Stimulated activated CD4-positive, alpha-beta T cell treated with anti-CD3 and anti-CD28 coated beads, TNF-alpha, amount 100 ng/mL, for 1 hour (primary cell): Measurements from ENCODE around the gene NSMCE1.

Source experiments
- DNase-seq, 3 donors: peaks; one replicate each; pipeline ENCODE4 v3.0.0-alpha.2; 2020; ENCODE audit warnings: low read depth in 3 of 3, low spot score in 1 of 3

The NSMCE1 gene

GRCh38 chr16:27198451-27199234, 69.9 kb downstream of the NSMCE1 start:
- no peak for DNase-seq

GRCh38 chr16:27197004-27197403, 71.6 kb downstream of the NSMCE1 start:
- no peak for DNase-seq

DNA sequence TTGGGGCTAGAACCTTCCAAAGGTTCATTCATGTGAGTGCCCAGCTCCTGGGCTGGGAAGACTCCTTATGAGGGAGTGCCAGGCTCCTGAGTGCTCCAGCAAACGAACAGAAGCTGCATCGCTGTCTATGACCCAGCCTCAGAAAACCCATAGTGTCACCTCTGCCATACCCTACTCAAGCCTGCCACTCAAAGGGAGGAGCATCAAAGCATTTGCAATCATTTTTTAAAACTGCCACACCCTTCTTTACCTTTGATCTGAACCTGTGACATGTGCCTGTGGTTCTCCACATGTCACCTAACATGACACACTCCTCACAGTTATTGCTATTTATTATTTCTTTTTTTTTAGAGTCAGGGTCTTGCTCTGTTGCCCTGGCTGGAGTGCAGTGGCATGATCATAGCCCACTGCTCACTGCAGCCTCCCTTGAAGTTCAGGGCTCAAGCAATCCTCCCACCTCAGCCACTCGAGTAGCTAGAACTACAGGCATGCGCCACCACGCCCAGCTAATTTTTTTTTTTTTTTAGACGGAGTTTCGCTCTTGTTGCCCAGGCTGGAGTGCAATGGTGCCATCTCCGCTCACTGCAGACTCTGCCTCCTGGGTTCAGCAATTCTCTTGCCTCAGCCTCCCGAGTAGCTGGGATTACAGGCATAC, 72.5 kb downstream of the NSMCE1 start:
- DNase-seq = peak in 2 of 3 donors; percentile 21 to 24

DNA sequence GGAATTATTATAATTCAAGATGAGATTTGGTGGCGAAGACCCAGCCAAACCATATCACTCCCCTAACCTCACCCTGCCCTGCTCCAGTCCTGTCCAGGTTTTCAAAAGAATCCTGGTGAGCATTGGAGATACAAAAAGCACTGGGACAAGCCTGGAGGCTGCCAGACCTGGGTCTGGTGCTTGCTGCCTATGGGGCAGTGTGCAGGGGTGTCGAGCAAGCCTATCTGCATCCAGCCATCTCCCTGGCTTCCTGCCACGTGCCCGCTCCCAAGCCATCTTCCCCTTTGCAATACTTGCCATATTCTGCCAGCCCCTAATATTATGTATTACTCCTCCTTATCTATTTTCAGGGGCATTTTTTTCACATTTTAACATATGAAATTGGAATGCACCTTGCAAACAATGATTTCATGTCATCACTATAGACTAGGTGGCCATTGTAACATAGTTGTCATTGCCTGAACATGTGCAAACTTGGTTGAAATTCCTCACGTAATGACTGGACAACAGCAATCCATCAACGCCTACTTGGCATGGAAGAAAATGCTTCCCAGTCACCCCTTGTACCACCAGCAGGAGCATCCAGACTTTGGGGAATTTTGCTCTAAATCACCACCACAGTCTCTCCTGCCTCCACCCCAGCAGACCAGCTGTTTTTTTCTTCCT, 73.4 kb downstream of the NSMCE1 start:
- no peak for DNase-seq

DNA sequence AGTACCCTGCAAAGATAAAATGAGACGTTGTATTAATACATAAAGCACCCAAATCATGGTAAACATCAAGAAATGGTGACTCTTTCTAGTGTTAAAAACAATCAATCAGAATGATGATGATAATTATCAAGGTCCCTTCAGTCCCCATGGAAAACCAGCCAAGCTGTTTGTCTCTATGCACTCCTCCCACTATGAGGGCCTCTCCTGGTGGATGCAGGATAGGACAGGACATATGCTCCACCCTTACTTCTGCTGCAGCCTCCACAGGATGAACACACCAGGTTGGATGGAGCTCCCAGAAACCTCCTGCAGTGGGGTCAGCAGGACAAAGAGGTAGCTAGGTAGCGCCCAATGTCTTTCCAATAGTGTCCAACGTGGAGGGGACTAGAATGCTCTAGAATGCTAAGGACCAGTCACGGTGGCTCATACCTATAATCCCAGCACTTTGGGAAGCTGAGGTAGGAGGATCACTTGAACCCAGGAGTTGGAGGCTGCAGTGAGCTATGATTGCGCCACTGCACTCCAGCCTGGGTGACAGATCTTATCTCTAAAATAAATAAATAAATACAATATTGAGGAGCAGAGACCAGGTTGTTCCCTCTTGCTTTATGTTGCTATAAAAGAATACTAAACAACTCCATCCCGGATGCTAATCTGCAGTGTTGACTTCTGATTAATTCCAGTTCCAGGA, 75.1 kb downstream of the NSMCE1 start:
- DNase-seq = no peak

GRCh38 chr16:27191352-27191924, 77.1 kb downstream of the NSMCE1 start:
- no peak for DNase-seq

- no peak for DNase-seq
These were observed 78.2 kb downstream of the NSMCE1 start for GRCh38 chr16:27190316-27190871.

DNA sequence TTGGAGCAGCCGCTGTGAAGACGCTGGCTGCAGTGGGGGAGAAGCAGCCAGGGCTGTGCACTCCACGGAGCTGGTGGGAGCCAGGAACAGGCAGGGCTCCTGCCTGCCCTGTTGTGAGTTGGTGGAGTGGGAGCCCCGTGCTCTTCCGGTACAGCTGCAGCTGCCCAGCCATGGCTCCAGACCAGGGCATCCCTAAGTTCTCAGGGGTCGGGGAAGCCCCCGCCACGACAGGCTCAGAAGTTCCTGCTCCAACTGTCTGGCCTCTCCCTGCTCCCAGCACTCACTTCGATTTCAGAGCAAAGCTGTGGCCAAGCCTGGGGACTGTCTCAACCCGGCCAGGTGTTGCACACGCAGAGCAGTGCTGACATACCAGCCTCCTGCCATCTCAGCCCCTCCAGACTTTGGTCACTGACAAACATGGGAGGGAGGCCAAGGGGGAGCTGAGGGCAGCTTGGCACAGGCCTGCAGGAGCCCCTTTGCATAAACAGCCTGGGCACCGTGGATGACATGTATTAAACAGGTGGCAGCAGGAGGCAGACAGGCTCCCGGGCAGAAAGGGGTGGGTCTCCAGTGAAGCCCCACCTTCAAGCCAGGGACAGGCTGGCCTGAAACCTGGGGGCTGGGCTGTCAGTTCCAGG, 79.1 kb downstream of the NSMCE1 start:
- DNase-seq = no peak

DNA sequence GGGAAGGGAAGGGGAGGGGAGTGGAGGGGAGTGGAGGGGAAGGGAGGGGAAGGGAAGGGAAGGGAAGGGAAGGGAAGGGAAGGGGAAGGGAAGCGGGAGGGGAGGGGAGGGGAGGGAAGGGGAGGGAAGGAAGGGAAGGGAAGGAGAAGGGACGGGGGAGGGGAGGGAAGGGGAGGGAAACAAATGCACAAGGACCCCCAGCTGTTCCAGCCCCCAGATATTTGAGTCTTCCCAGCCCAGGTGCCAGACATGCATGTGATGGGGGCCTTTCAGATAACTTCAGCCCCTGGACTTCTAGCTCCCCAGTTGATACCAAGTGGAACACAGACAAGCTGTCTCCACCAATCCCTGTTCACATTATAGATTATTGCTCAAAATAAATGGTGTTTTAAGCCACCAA, 79.9 kb downstream of the NSMCE1 start:
- no peak for DNase-seq

GRCh38 chr16:27185776-27186130, 82.8 kb downstream of the NSMCE1 start:
- DNase-seq = no peak

DNA sequence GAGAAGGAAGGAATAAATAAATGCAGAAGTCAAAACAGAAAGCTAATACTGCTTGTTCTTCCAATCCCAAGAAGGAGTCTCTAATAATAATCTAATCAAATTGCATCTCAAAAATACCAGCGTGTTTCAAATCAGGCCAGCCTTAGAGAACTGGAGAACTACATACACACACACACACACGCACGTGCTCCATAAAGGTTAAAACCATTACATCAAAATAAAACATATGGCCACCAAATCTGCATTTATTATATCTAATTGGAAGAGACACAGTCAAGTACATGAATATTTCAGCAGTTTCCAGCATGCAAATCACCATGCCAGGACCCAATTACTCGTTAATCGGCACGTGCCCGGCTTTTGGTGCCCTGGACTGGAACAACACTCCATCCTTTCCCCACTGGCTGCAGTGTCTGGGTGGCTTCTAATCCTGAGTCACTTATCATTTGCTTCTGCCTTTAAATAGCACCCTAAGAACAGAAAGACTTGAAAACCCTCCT, 85.6 kb downstream of the NSMCE1 start:
- DNase-seq = no peak

- DNase-seq = no peak
These were observed 87.4 kb downstream of the NSMCE1 start for GRCh38 chr16:27181019-27181790.

DNA sequence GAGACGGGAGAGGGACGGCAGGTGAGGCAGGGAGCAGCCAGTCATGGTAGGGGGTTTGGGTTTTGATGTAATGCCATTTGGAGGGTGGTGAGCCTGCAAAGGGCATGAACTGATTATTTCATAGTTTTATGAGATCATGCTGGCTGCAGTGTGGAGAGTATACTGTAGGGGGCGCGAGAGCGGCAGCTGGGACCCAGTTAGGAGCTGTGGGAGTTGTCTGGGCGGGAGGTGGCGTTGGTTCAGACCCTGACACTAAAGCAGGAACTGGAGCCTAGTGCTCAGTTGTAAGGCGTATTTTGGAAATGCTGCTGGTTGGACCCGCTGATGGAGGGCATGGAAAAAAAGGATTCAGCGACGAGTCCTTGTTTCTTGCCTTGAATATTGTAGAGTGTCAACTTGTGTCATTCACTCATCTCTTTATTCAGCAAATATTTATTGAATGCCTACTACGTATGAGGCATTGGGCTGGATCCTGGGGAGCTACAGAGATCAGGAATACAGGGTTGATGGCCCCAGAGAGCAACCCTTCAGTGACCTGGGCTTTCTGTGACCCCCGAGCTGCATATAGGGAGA, 89.0 kb downstream of the NSMCE1 start:
- DNase-seq = peak; percentile 69 to 75 (median 73)

DNA sequence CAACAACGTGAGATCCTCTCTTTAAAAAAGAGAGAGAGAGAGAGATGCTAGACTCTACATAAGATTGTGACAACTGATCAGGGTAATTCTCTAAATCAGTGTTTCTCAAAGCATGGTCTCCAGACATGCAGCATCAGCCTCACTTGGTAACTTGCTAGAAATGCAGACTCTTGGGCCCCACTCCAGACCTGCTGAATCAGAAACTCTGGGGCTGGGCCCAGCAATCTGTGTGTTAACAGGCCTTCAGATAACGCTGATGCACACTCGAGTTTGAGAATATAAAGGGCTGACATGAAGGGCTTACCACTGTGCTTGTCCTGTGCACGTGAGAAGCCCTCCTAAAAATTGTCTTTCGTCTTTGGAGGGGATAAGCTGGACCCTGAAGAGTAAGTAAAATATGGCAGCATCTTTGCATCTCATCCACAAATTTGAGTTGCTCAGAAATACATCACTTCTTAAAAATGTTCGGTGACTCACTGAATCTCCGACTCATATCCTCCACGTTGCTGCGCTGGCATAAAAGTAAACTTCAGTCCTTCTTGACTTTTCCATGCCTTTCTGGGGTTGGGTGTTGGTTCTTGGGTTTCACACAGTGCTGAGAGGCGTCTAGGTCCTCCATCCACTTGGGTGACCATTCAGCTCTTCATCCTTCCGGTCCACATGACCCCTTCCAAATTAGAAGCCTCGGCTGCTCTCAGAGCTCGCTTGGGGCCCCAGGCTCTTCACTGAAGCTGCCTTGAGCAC, 91.4 kb downstream of the NSMCE1 start:
- no peak for DNase-seq

GRCh38 chr16:27175888-27176287, 92.7 kb downstream of the NSMCE1 start:
- DNase-seq = no peak
